Right atrium auricular region (tissue), 2 donors: ENCODE measurements around the gene JDP2. TPM values are rescaled to one million over a fixed set of nuclear protein-coding genes. Genes with fewer than 3 reads are reported as not detected.

Experiments used
- DNase-seq: peaks from one replicate; pipeline ENCODE4 v3.0.0-alpha.2; 2019; ENCODE audit warnings: low spot score
- H3K27ac ChIP-seq, 2 donors: fragments of 200-600 bp; sonication (generic); 1 replicate in 1 of 2; 2 replicates in 1 of 2; pipeline ENCODE4 v1.5.1; 2016 to 2019
- H3K27me3 ChIP-seq, 2 donors: fragments of 200-600 bp; sonication (generic); one replicate each; pipeline versions ENCODE4 v1.5.1 to v1.6.0; 2017 to 2019
- H3K36me3 ChIP-seq: fragments of 200-600 bp; sonication (generic); one replicate; pipeline ENCODE4 v1.5.1; 2016
- H3K4me1 ChIP-seq, 2 donors: fragments of 200-600 bp; sonication (generic); one replicate each; pipeline versions ENCODE4 v1.5.1 to v1.6.0; 2017 to 2019
- H3K4me3 ChIP-seq, 2 donors: fragments of 200-600 bp; sonication (generic); 1 replicate in 1 of 2; 2 replicates in 1 of 2; pipeline ENCODE4 v1.5.1; 2017 to 2019; ENCODE audit warnings: mild to moderate bottlenecking in 1 of 2, moderate library complexity in 1 of 2
- H3K9me3 ChIP-seq, 2 donors: fragments of 200-600 bp; sonication (generic); one replicate each; pipeline ENCODE4 v1.5.1; 2019
- total RNA-seq, 2 donors: library from RNA; depleted of rRNA; stranded (reverse); fragments of >200 nt; gene quantifications; one replicate each; pipeline ENCODE4 v1.1.0, GENCODE V29; 2016
- TF ChIP-seq, protein P1 (sequence below), 2 donors: fragments of 200-600 bp; sonication (generic); IDR thresholded peaks; one replicate each; pipeline ENCODE4 v1.5.1; 2019; ENCODE audit warnings: antibody characterized with exemption in 2 of 2

The JDP2 gene
- total RNA-seq, 2 donors from 2014 or later, result 46.1 to 67.4 TPM

DNA sequence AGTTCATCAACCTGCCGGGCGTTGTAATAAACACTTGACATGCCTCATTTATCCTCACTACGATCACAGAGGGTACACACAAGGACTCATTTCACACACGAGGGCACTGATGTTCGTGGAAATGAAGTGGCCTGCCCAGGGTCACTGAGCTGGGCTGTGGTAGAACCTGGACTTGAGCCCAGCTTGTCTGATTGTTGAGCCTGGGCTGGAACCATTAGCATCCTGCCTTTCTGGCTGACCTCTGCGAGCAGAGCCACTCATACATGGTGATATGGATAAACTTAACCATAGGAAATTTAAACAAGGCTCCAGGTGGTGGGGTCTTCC lies 16.6 kb upstream of the JDP2 start:
- no peak for DNase-seq
- no peaks in the 10 kb centered on the region for H3K36me3 ChIP-seq
- H3K9me3 ChIP-seq, result peaks cover 0 to 4% of the 10 kb centered on the region in 2 donors
- no peak overlapping the region for H3K4me3 ChIP-seq
- no peaks in the 10 kb centered on the region for H3K27me3 ChIP-seq
- H3K27ac ChIP-seq, result peak overlapping the region; percentile 2 to 39
- TF ChIP-seq, protein P1, sequence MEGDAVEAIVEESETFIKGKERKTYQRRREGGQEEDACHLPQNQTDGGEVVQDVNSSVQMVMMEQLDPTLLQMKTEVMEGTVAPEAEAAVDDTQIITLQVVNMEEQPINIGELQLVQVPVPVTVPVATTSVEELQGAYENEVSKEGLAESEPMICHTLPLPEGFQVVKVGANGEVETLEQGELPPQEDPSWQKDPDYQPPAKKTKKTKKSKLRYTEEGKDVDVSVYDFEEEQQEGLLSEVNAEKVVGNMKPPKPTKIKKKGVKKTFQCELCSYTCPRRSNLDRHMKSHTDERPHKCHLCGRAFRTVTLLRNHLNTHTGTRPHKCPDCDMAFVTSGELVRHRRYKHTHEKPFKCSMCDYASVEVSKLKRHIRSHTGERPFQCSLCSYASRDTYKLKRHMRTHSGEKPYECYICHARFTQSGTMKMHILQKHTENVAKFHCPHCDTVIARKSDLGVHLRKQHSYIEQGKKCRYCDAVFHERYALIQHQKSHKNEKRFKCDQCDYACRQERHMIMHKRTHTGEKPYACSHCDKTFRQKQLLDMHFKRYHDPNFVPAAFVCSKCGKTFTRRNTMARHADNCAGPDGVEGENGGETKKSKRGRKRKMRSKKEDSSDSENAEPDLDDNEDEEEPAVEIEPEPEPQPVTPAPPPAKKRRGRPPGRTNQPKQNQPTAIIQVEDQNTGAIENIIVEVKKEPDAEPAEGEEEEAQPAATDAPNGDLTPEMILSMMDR (IDR thresholded peaks at IDR 0.05), result no peak
- peaks cover 0 to 7% of the 10 kb centered on the region in 2 donors for H3K4me1 ChIP-seq

DNA sequence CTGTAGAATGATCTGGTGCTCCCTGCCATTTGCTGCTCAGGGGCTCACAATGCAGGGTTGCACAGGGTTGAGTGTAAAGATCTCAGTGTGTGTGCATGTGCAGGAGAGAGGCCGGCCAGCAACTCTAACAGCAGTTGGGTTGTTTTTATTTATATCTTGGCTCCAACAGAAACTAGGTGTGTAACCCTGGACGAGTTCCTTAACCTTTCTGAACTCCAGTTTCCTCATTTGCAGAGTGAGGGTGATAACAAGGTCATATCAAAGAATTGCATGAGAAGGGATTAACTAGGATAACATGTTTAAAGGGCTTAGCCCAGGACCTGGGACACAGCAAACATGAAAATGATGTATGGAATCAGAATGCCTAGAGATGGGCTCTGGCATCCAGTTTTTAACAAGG lies 14.8 kb upstream of the JDP2 start:
- H3K36me3 ChIP-seq, result no peaks in the 10 kb centered on the region
- H3K9me3 ChIP-seq, result peaks cover 0 to 4% of the 10 kb centered on the region in 2 donors
- H3K27ac ChIP-seq, result no peak overlapping the region
- H3K4me1 ChIP-seq, result peaks cover 0 to 15% of the 10 kb centered on the region in 2 donors
- H3K4me3 ChIP-seq, result no peak overlapping the region
- no peak for DNase-seq
- TF ChIP-seq, protein P1 (IDR thresholded peaks at IDR 0.05), result no peak
- H3K27me3 ChIP-seq, result no peaks in the 10 kb centered on the region

GRCh38 chr14:75417674-75418073 lies 10.1 kb upstream of the JDP2 start:
- Histone ChIP-seq H3K4me1 (peaks cover 0 to 20% of the 10 kb centered on the region in 2 donors), H3K36me3 (no peaks in the 10 kb centered on the region), H3K9me3 (peaks cover 0 to 4% of the 10 kb centered on the region in 2 donors), H3K4me3 (no peak overlapping the region), H3K27ac (peak overlapping the region; percentile 4 to 48), H3K27me3 (no peaks in the 10 kb centered on the region)
- TF ChIP-seq, protein P1 (IDR thresholded peaks at IDR 0.05), result no peak
- DNase-seq, result no peak

GRCh38 chr14:75418850-75419768 lies 8.7 kb upstream of the JDP2 start:
- no peak for DNase-seq
- H3K4me3 ChIP-seq, result peak overlapping the region in 1 of 2 donors; percentile 1
- H3K9me3 ChIP-seq, result peaks cover 0 to 5% of the 10 kb centered on the region in 2 donors
- no peaks in the 10 kb centered on the region for H3K36me3 ChIP-seq
- peak overlapping the region; percentile 46 for H3K27ac ChIP-seq
- H3K4me1 ChIP-seq, result peaks cover 0 to 20% of the 10 kb centered on the region in 2 donors
- no peaks in the 10 kb centered on the region for H3K27me3 ChIP-seq
- TF ChIP-seq, protein P1 (IDR thresholded peaks at IDR 0.05), result no peak

DNA sequence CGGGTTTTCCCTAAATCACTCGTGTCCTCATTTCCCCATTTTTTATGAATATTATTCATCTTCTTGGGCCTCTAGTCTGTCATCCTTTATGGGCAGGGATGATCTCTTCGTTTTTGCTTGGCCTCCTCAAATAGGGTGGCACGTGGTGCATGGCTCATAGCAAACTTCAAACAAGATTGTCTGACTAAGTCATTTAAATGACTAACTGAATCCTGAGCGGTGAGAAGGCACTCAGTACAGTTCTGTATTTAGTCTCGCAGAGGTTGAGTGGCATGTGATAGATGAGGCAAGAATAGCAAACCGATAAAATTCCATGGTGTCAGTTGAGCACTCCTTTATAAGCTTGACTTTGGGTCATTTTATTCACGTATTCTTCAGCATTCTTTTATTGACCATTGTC lies 5.7 kb upstream of the JDP2 start:
- DNase-seq, result no peak
- Histone ChIP-seq H3K27me3 (no peaks in the 10 kb centered on the region), H3K4me3 (no peak overlapping the region), H3K27ac (peak overlapping the region; percentile 40 to 94), H3K36me3 (no peaks in the 10 kb centered on the region), H3K4me1 (peaks cover 0 to 40% of the 10 kb centered on the region in 2 donors), H3K9me3 (peaks cover 0 to 7% of the 10 kb centered on the region in 2 donors)
- TF ChIP-seq, protein P1 (IDR thresholded peaks at IDR 0.05), result no peak
